HEK293 (cell line): ENCODE measurements around the gene TMEM131L.

Experiments
- CTCF ChIA-PET: fragments of 350-600 bp; formaldehyde crosslinking; extraction: SDS; loops from one replicate; lab custom pipeline; 2021; ENCODE audit warnings: antibody characterized with exemption; lab: Yijun Ruan, JAX
- POLR2A ChIA-PET: fragments of 300-600 bp; formaldehyde crosslinking; extraction: SDS; loops from one replicate; lab custom pipeline; 2020; ENCODE audit warnings: antibody characterized with exemption, inconsistent platforms; lab: Yijun Ruan, JAX
- H3K27ac ChIP-seq: fragments of 200-500 bp; sonication (Bioruptor generic); 2 replicates; pipeline ENCODE4 v1.5.1; 2014; ENCODE audit warnings: low read depth, low read length, control low read depth, inconsistent platforms; ENCODE audit errors: extremely low read depth
- H3K36me3 ChIP-seq, 2 experiments: fragments of 200-500 bp in 1 of 2; sonication (Bioruptor generic) in 1 of 2; 1 replicate in 1 of 2; 2 replicates in 1 of 2; pipeline ENCODE4 v1.5.1; 2014 to 2017; ENCODE audit warnings: inconsistent platforms in 2 of 2, low read length in 2 of 2; ENCODE audit not compliant: control insufficient read depth in 2 of 2, insufficient read depth in 1 of 2
- H3K4me1 ChIP-seq: fragments of 200-500 bp; sonication (Bioruptor generic); 2 replicates; pipeline ENCODE4 v1.5.1; 2014; ENCODE audit warnings: mild to moderate bottlenecking, low read length, inconsistent platforms; ENCODE audit not compliant: control insufficient read depth, insufficient read depth
- H3K4me3 ChIP-seq: 2 replicates; pipeline ENCODE4 v1.5.1; 2011; ENCODE audit warnings: low read depth, mild to moderate bottlenecking, control low read depth, low read length, moderate library complexity
- H3K9me3 ChIP-seq: fragments of 200-500 bp; sonication (Bioruptor generic); 2 replicates; pipeline ENCODE4 v1.5.1; 2014; ENCODE audit warnings: low read depth, low read length, inconsistent platforms; ENCODE audit not compliant: control insufficient read depth, insufficient read depth
- KLF1 ChIP-seq: fragments of 450-650 bp; formaldehyde crosslinking; IDR thresholded peaks from 2 replicates; pipeline ENCODE4 v1.5.1; 2016; ENCODE audit warnings: missing biosample characterization, missing genetic modification characterization
- OVOL3 ChIP-seq: fragments of 450-650 bp; formaldehyde crosslinking; IDR thresholded peaks from 2 replicates; pipeline ENCODE4 v1.5.1; 2016; ENCODE audit warnings: missing biosample characterization, missing genetic modification characterization
- PRDM6 ChIP-seq: fragments of 450-650 bp; formaldehyde crosslinking; IDR thresholded peaks from 2 replicates; pipeline ENCODE4 v1.5.1; 2017; ENCODE audit warnings: missing biosample characterization, missing genetic modification characterization
- TRIM28 ChIP-seq: IDR thresholded peaks from 2 replicates; pipeline ENCODE4 v1.6.1; 2011; ENCODE audit warnings: low read length, control low read depth, borderline replicate concordance
- ZBTB17 ChIP-seq: fragments of 450-650 bp; formaldehyde crosslinking; IDR thresholded peaks from 2 replicates; pipeline ENCODE4 v1.5.1; 2016; ENCODE audit warnings: missing biosample characterization, missing genetic modification characterization
- ZBTB8A ChIP-seq: fragments of 450-650 bp; formaldehyde crosslinking; IDR thresholded peaks from 2 replicates; pipeline ENCODE4 v1.5.1; 2016; ENCODE audit warnings: missing biosample characterization, missing genetic modification characterization
- ZNF121 ChIP-seq: fragments of 450-650 bp; formaldehyde crosslinking; IDR thresholded peaks from 2 replicates; pipeline ENCODE4 v1.5.1; 2016; ENCODE audit warnings: missing biosample characterization, missing genetic modification characterization
- ZNF146 ChIP-seq: fragments of 450-650 bp; formaldehyde crosslinking; IDR thresholded peaks from 2 replicates; pipeline ENCODE4 v1.5.1; 2016; ENCODE audit warnings: missing biosample characterization, missing genetic modification characterization
- ZNF19 ChIP-seq: fragments of 450-650 bp; formaldehyde crosslinking; IDR thresholded peaks from 2 replicates; pipeline ENCODE4; 2016; ENCODE audit warnings: missing biosample characterization, missing genetic modification characterization, low read depth
- ZNF23 ChIP-seq: fragments of 450-650 bp; formaldehyde crosslinking; IDR thresholded peaks from 2 replicates; pipeline ENCODE4 v1.5.1; 2016; ENCODE audit warnings: missing biosample characterization, missing genetic modification characterization, borderline replicate concordance
- ZNF266 ChIP-seq: fragments of 450-650 bp; formaldehyde crosslinking; IDR thresholded peaks from 2 replicates; pipeline ENCODE4 v1.5.1; 2016; ENCODE audit warnings: missing biosample characterization, missing genetic modification characterization, low read depth
- ZNF292 ChIP-seq: fragments of 450-650 bp; formaldehyde crosslinking; IDR thresholded peaks from 2 replicates; pipeline ENCODE4 v1.5.1; 2016; ENCODE audit warnings: low read depth, missing biosample characterization, missing genetic modification characterization, borderline replicate concordance
- ZNF335 ChIP-seq: fragments of 450-650 bp; formaldehyde crosslinking; conservative IDR thresholded peaks from 2 replicates; pipeline ENCODE4 v1.5.1; 2016; ENCODE audit warnings: missing biosample characterization, missing genetic modification characterization
- ZNF354C ChIP-seq: fragments of 450-650 bp; formaldehyde crosslinking; IDR thresholded peaks from 2 replicates; pipeline ENCODE4 v1.5.1; 2016; ENCODE audit warnings: missing biosample characterization, missing genetic modification characterization, low read depth, borderline replicate concordance
- ZNF366 ChIP-seq: fragments of 450-650 bp; formaldehyde crosslinking; conservative IDR thresholded peaks from 2 replicates; pipeline ENCODE4 v1.5.1; 2016; ENCODE audit warnings: missing biosample characterization, missing genetic modification characterization
- ZNF433 ChIP-seq: fragments of 450-650 bp; formaldehyde crosslinking; IDR thresholded peaks from 2 replicates; pipeline ENCODE4 v1.5.1; 2016; ENCODE audit warnings: missing biosample characterization, missing genetic modification characterization, low read depth
- ZNF48 ChIP-seq: fragments of 450-650 bp; formaldehyde crosslinking; IDR thresholded peaks from 2 replicates; pipeline ENCODE4 v1.5.1; 2016; ENCODE audit warnings: missing biosample characterization, missing genetic modification characterization
- ZNF555 ChIP-seq: fragments of 450-650 bp; formaldehyde crosslinking; conservative IDR thresholded peaks from 2 replicates; pipeline ENCODE4 v1.5.1; 2017; ENCODE audit warnings: missing biosample characterization, mild to moderate bottlenecking, missing genetic modification characterization, inconsistent platforms
- TF ChIP-seq, protein P1 (sequence below): fragments of 450-650 bp; formaldehyde crosslinking; IDR thresholded peaks from 2 replicates; pipeline ENCODE4 v1.5.1; 2017; ENCODE audit warnings: missing biosample characterization, missing genetic modification characterization
- TF ChIP-seq, protein P2 (sequence below): fragments of 450-650 bp; formaldehyde crosslinking; IDR thresholded peaks from 2 replicates; pipeline ENCODE4 v1.5.1; 2016; ENCODE audit warnings: missing biosample characterization, missing genetic modification characterization, low read depth

TMEM131L gene

GRCh38 chr4:153628796-153629315 is 162.7 kb downstream of the TMEM131L start:
- TF ChIP-seq ZBTB17 (tag by site-specific recombination) (no peak), OVOL3 (no peak), PRDM6 (no peak), ZNF48 (tag by site-specific recombination) (no peak), TRIM28 (no peak), ZNF146 (tag by site-specific recombination) (no peak), ZNF292 (tag by site-specific recombination) (no peak), ZBTB8A (tag by site-specific recombination) (no peak), ZNF23 (tag by site-specific recombination) (no peak), ZNF266 (tag by site-specific recombination) (no peak), ZNF433 (tag by site-specific recombination) (no peak), ZNF366 (tag by site-specific recombination) (no peak), ZNF19 (tag by site-specific recombination) (no peak), ZNF354C (no peak), ZNF555 (tag by site-specific recombination) (no peak), KLF1 (no peak)
- TF ChIP-seq, protein P1, sequence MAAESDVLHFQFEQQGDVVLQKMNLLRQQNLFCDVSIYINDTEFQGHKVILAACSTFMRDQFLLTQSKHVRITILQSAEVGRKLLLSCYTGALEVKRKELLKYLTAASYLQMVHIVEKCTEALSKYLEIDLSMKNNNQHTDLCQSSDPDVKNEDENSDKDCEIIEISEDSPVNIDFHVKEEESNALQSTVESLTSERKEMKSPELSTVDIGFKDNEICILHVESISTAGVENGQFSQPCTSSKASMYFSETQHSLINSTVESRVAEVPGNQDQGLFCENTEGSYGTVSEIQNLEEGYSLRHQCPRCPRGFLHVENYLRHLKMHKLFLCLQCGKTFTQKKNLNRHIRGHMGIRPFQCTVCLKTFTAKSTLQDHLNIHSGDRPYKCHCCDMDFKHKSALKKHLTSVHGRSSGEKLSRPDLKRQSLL, result no peak
- TF ChIP-seq, protein P2, sequence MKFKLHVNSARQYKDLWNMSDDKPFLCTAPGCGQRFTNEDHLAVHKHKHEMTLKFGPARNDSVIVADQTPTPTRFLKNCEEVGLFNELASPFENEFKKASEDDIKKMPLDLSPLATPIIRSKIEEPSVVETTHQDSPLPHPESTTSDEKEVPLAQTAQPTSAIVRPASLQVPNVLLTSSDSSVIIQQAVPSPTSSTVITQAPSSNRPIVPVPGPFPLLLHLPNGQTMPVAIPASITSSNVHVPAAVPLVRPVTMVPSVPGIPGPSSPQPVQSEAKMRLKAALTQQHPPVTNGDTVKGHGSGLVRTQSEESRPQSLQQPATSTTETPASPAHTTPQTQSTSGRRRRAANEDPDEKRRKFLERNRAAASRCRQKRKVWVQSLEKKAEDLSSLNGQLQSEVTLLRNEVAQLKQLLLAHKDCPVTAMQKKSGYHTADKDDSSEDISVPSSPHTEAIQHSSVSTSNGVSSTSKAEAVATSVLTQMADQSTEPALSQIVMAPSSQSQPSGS (tag by site-specific recombination), result no peak
- Histone ChIP-seq H3K27ac (no peak overlapping the region), H3K4me3 (no peak overlapping the region), H3K9me3 (no peaks in the 10 kb centered on the region), H3K36me3 (peaks cover 0 to 81% of the 10 kb centered on the region in 2 experiments; a peak in 2 of 3 replicates), H3K4me1 (no peaks in the 10 kb centered on the region)
- ChIA-PET CTCF (no interaction called here), POLR2A (no interaction called here)

- Histone ChIP-seq H3K9me3 (no peaks in the 10 kb centered on the region), H3K4me1 (no peaks in the 10 kb centered on the region), H3K27ac (no peak overlapping the region), H3K4me3 (no peak overlapping the region), H3K36me3 (peaks cover 0 to 85% of the 10 kb centered on the region in 2 experiments; a peak in 2 of 3 replicates)
- ChIA-PET POLR2A (no interaction called here), CTCF (interaction anchor here (0.5 kb wide), 1 partner anchor 12 kb away, joined by 3 read pairs; no protein-coding TSS in a partner anchor)
- TF ChIP-seq ZNF335 (tag by site-specific recombination), result no peak
- no peak for TF ChIP-seq ZNF121
These were observed 163.6 kb downstream of the TMEM131L start for GRCh38 chr4:153629776-153630175.
